ENCODE data around the gene EVC. TPM values are rescaled to one million over a fixed set of nuclear protein-coding genes. Genes with fewer than 3 reads are reported as not detected.

The EVC gene
- total RNA-seq, 3 donors from 2014 or later = 1.9 to 24.2 (median 4.6) TPM

- no peak for DNase-seq
- Histone ChIP-seq H3K9me3 (peaks cover 14% of the 10 kb centered on the region), H3K4me1 (ENCODE audit: low read depth) (no peaks in the 10 kb centered on the region), H3K36me3 (ENCODE audit: low read depth) (no peaks in the 10 kb centered on the region), H3K4me3 (no peak overlapping the region)
- intact Hi-C loops (cut with DNase I, micrococcal nuclease) = no loop called here
- TF ChIP-seq, protein P1, sequence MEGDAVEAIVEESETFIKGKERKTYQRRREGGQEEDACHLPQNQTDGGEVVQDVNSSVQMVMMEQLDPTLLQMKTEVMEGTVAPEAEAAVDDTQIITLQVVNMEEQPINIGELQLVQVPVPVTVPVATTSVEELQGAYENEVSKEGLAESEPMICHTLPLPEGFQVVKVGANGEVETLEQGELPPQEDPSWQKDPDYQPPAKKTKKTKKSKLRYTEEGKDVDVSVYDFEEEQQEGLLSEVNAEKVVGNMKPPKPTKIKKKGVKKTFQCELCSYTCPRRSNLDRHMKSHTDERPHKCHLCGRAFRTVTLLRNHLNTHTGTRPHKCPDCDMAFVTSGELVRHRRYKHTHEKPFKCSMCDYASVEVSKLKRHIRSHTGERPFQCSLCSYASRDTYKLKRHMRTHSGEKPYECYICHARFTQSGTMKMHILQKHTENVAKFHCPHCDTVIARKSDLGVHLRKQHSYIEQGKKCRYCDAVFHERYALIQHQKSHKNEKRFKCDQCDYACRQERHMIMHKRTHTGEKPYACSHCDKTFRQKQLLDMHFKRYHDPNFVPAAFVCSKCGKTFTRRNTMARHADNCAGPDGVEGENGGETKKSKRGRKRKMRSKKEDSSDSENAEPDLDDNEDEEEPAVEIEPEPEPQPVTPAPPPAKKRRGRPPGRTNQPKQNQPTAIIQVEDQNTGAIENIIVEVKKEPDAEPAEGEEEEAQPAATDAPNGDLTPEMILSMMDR (IDR thresholded peaks at IDR 0.05) = no peak
- ATAC-seq = no peak
These were observed 61.7 kb downstream of the EVC start for GRCh38 chr4:5772528-5773270.

GRCh38 chr4:5773271-5773555 lies 62.2 kb downstream of the EVC start:
- no peaks in the 10 kb centered on the region for H3K36me3 ChIP-seq (ENCODE audit: low read depth)
- ATAC-seq = no peak
- TF ChIP-seq, protein P1 (IDR thresholded peaks at IDR 0.05) = no peak
- no peak for DNase-seq
- intact Hi-C loops (cut with DNase I, micrococcal nuclease) = no loop called here
- peaks cover 14% of the 10 kb centered on the region for H3K9me3 ChIP-seq
- no peak overlapping the region for H3K4me3 ChIP-seq
- no peaks in the 10 kb centered on the region for H3K4me1 ChIP-seq (ENCODE audit: low read depth)

- Histone ChIP-seq H3K36me3 (ENCODE audit: low read depth) (no peaks in the 10 kb centered on the region), H3K9me3 (peaks cover 12% of the 10 kb centered on the region), H3K4me3 (no peak overlapping the region), H3K4me1 (ENCODE audit: low read depth) (no peaks in the 10 kb centered on the region)
- TF ChIP-seq, protein P1 (IDR thresholded peaks at IDR 0.05) = no peak
- no peak for DNase-seq
- intact Hi-C loops (cut with DNase I, micrococcal nuclease) = no loop called here
- no peak for ATAC-seq
These were observed 63.5 kb downstream of the EVC start for GRCh38 chr4:5774416-5775036.

DNA sequence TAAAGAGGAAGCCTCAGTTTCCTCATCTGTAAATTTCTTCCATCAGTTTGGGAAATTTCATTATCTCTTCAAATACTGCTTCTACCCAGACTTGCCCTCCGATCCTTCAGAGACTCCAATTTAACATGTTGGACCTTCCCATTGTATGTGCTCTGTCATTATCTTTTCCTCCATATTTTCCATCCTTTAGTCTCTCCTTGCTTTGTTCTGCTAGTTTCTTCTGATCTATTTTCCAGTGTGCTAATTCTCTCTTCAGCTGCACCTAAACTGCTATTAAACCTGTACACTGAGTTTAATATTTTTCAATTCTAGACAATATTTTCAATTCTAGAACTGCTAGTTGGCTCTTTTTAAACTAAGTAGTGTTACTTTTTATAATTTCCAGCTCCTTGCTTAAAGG lies 65.5 kb downstream of the EVC start:
- ATAC-seq = no peak
- TF ChIP-seq, protein P1 (IDR thresholded peaks at IDR 0.05) = no peak
- H3K36me3 ChIP-seq (ENCODE audit: low read depth) = no peaks in the 10 kb centered on the region
- intact Hi-C loops (cut with DNase I, micrococcal nuclease) = no loop called here
- no peak overlapping the region for H3K4me3 ChIP-seq
- H3K9me3 ChIP-seq = peaks cover 9% of the 10 kb centered on the region
- DNase-seq = no peak
- H3K4me1 ChIP-seq (ENCODE audit: low read depth) = no peaks in the 10 kb centered on the region

GRCh38 chr4:5780831-5781480 lies 70.0 kb downstream of the EVC start:
- Histone ChIP-seq H3K4me1 (ENCODE audit: low read depth) (no peaks in the 10 kb centered on the region), H3K36me3 (ENCODE audit: low read depth) (no peaks in the 10 kb centered on the region), H3K9me3 (peaks cover 9% of the 10 kb centered on the region), H3K4me3 (no peak overlapping the region)
- ATAC-seq = no peak
- DNase-seq = no peak
- intact Hi-C loops (cut with DNase I, micrococcal nuclease) = no loop called here
- TF ChIP-seq, protein P1 (IDR thresholded peaks at IDR 0.05) = no peak
